Amniotic stem cell (primary cell): Measurements from ENCODE around the gene IP6K1.

Experiments
- DNase-seq: peaks from one replicate; lab custom pipeline; 2025; lab: John Stamatoyannopoulos, UW

IP6K1 gene

GRCh38 chr3:49723628-49724551 is 62.5 kb downstream of the IP6K1 start, which contains the start of gene GMPPB:
GMPPB (minus strand) TSS chr3:49723951; CDS start chr3:49723726, 225 bp downstream.
- peak; percentile 96 for DNase-seq

- no peak for DNase-seq
These were observed 63.1 kb downstream of the IP6K1 start for GRCh38 chr3:49723296-49723627.

GRCh38 chr3:49722896-49723295 is 63.4 kb downstream of the IP6K1 start:
- DNase-seq = no peak

- DNase-seq = no peak
These were observed 64.2 kb downstream of the IP6K1 start for GRCh38 chr3:49721896-49722781.

- DNase-seq = no peak
These were observed 64.8 kb downstream of the IP6K1 start for GRCh38 chr3:49721596-49721895.

GRCh38 chr3:49720855-49721595 is 65.3 kb downstream of the IP6K1 start:
- no peak for DNase-seq

GRCh38 chr3:49719214-49719884 is 67.0 kb downstream of the IP6K1 start, which contains the start of gene AMIGO3:
AMIGO3 (minus strand) TSS chr3:49719684; CDS start chr3:49719465, 219 bp downstream.
- DNase-seq = peak; percentile 93

- no peak for DNase-seq
These were observed 67.5 kb downstream of the IP6K1 start for GRCh38 chr3:49718858-49719213.

GRCh38 chr3:49717959-49718857 is 68.1 kb downstream of the IP6K1 start:
- DNase-seq = no peak

GRCh38 chr3:49717211-49717958 is 69.0 kb downstream of the IP6K1 start:
- no peak for DNase-seq

- no peak for DNase-seq
These were observed 69.6 kb downstream of the IP6K1 start for GRCh38 chr3:49716691-49717210.

GRCh38 chr3:49716169-49716568 is 70.2 kb downstream of the IP6K1 start:
- no peak for DNase-seq

- no peak for DNase-seq
These were observed 70.7 kb downstream of the IP6K1 start for GRCh38 chr3:49715611-49716121.

- no peak for DNase-seq
These were observed 71.4 kb downstream of the IP6K1 start for GRCh38 chr3:49714728-49715550.

GRCh38 chr3:49713336-49714105 is 72.8 kb downstream of the IP6K1 start:
- DNase-seq = no peak

- no peak for DNase-seq
These were observed 73.6 kb downstream of the IP6K1 start for GRCh38 chr3:49712631-49713317.

- DNase-seq = no peak
These were observed 74.2 kb downstream of the IP6K1 start for GRCh38 chr3:49712166-49712565.
